ENCODE data around the gene SORL1.

SORL1 gene

DNA sequence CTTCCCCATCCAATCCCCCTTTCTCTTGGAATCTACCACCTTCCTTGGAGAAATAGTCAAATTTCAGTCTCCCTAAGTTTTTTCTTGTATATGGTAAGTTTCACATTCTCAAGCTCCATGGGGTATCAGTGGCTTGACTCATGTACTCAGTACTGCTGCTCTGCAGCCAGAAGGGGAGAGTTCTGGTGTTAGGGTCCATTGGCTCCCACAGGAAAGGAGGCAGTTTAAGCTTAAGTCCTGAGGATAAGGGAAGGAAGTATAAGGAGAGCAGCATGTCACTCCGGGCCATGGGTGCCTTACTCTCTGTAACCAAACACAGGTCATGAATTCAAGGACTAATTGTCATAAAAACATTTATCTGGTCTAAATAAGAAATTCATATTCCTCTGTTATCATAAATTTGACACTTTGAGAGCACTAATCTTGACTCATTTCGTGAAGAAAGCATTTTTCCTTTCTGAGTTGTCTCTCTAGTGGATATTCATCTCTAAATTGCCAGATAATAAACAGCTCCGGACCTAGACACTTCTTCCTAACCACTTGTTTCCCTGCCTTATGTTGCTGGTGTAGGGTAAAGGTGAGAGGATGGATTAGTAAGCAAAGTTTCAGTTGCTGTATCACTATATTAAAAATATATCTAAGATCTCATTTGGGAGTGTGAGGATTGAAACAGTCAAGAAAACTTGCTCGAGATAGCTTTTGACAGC lies 20.1 kb upstream of the SORL1 start:
- FAIRE-seq: no peak

GRCh38 chr11:121435132-121435531 lies 17.0 kb upstream of the SORL1 start:
- no peak for FAIRE-seq

- no peak for FAIRE-seq
These were observed 16.3 kb upstream of the SORL1 start for GRCh38 chr11:121435551-121436511.

DNA sequence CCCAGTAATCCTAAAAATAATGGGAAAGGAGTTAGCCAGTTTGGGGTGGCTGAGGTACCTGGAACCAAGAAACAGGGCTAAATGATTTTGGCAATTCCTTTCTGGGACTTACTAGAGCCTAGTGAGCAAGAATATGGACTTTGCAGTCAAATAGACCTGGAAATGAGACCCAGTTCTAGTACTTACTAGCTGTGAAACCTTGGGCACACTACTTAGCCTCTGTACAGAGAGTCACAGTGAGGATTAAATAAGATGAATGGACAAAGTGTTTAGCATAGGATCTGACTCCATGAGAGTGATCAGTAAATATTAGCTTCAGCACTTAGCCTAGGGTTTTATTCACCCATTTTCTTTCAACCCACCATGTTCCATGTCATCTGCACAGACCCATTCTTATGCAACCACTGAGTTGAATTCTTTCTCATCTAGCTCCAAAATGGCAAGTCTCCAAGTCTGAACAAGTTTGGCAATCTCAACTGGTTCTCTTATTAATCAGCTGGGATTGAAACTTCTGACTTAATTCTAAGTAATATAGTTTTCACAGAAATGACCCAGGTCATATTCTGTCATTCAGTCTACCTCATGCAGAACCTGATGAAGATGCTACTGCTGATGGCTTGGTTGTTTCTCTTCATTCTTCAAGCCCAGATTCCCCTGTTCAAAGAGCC lies 15.0 kb upstream of the SORL1 start:
- FAIRE-seq: no peak

DNA sequence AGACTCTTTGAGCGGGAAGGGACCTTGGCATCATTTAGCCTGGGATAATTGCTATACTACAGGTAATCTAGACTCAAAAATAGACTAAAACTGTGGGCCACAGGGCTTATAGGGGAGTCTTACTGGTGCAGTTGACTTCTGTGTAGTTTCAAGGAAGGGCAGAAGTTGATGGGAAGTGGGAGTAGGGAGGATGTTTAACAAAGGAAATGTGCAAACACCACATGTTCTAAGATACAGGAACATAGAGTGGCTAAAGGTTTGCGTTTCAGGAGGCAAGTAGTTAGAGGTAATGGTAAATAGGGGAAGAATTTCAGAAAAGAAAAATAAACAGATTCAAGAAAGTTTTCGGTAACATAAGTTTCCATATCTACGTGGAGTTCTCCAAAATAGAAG lies 14.4 kb upstream of the SORL1 start:
- no peak for FAIRE-seq

DNA sequence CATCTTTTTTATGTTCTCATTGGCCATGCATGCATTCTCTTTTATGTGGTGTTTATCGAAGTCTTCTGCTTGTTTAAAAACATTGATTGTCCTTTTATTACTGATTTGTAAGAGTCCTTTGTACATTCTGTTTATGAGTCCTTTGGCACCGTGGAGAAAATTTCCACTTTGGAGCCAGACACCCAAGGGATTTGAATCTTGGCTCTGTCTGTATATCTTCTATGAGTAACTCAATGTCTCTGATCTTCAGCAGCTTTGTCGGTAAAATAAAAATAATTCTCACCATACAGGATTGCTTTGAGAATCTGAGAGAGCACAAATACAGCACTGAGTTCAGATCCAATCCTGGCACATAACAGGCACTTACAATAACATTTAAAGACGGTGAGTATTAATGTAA lies 12.8 kb upstream of the SORL1 start:
- no peak for FAIRE-seq

- no peak for FAIRE-seq
These were observed 12.4 kb upstream of the SORL1 start for GRCh38 chr11:121439759-121440158.

DNA sequence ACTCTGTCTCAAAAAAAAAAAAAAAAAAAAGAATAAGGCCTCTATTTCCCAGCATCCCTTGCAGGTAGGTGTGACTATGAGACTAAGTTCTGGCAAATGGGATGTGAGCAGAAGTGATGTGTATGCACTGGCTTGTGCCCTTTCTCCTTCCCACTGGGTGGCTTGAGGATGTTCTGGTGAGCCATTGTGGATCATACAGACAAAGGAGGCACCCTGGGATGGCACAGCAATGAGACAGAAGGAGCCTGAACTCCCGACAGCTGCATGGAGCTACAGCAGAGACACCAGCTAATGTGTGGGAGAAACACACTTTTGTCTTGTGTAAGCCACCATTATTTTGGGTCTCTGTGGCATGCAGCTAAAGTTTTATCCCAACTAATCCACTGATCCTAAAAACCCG lies 10.6 kb upstream of the SORL1 start:
- no peak for FAIRE-seq

DNA sequence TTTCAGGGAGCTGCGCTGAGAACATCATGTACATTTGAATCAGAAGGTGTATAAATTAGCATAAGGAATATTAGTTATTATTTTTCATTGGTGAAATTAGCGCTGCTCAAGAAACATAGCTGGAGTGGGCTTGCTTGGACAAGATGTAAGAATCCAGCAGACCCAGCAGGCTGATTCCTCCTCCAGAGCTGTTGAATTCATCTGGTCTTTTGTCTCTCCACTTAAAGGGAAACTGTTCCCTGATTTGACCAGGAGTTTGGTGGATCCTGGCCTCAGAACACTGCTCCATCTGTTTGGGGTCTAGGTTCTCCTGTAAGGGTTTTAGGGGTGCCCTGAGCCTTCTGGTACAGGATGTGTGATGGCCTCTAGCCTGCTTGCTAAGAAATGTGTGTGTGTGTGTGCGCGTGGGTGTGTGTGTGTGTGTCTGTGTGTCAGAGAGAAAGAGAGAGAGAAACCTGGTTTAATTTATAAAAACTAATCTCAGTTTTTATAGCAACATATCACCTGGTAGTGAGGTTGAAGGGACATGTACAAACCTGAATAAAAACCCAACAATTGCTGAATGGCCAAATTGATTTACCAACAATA lies 8.3 kb upstream of the SORL1 start:
- no peak for FAIRE-seq

DNA sequence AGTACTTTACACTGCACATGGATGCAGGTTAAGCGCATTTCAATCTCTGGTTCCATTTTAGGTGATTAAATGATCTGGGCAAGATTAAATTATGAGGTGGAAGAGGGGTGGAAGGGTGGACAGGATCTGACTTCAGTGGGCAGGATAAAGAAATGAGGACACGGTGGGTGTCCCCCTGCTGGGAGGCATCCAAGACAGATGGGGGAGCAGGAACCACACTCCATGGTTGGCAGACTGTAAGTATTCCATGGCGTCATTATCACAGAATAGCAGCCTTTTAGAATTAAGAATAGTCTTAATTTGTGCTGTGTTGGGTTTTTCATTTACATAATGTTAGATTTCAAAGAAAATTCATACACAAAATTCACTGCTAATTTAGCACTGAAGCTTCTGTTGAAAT lies 7.6 kb upstream of the SORL1 start:
- no peak for FAIRE-seq

DNA sequence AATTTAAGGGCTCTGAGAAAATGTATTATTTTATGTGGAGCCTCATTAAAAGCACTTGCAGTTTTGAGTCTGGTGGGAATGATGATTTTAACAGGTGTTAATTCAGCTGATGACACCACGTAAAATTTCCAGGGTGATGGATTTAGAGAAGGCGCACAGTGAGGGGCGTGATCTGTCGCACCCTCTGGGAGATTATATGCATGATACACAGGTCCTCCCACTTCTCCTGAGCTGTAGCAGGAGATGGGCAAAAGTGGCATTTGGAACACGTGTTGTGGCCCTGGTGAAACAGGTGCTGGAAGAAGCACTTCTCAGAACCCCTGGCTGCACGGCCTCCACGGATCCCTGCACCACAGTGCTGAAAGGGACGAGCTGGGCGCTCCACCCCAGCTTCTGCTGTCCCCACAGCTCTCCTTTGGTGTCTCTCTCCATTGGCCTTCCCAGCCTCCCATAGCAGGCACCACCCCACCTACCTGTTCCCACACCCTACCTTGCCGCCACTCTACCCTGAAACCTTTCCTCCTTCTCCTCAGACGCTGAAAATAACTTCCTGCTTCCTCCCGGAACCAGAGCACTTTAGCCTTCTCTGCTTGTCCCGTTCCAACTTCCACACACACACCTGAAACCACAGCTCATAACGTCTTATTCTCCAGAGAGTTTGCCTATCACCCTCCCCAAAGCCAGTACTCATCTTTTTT lies 6.9 kb upstream of the SORL1 start:
- no peak for FAIRE-seq

DNA sequence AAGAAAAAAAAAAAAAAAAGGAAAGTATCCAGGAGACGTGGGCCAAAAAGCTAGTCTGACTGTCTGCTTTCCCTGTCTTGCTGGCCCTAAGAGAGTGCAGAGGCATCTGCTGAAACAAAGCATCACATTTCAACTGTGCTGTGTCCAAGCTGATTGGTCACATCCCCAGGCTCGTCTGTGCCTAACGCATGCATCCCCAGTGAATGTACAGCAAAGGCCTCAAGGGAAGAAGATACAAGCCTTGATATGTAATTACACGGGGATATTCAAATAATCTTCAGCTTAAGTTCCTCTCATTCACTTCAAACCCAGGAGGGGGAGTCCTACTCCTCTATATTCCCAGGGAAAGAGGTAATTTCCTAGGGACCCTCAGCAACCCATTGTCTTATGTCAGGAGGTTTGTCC lies 5.4 kb upstream of the SORL1 start:
- no peak for FAIRE-seq

DNA sequence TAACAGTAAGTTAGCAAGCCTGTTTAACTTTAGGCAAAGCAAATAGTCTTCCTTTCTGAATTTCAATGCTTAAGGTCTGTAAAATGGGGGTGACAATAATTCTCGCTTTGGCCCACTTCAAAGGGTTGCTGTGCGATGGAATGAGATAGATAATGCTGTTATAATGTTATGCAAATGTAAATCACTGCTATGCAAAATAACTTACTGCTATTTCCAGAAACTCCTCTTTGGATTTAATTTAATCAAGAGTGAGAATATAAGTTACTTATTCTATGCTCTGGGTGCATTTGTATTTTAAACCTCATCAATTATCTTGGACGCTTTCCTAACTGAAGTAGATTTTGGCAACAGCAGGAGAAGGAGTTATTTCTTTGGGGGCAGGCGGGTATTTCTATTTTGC lies 4.1 kb upstream of the SORL1 start:
- FAIRE-seq: no peak

DNA sequence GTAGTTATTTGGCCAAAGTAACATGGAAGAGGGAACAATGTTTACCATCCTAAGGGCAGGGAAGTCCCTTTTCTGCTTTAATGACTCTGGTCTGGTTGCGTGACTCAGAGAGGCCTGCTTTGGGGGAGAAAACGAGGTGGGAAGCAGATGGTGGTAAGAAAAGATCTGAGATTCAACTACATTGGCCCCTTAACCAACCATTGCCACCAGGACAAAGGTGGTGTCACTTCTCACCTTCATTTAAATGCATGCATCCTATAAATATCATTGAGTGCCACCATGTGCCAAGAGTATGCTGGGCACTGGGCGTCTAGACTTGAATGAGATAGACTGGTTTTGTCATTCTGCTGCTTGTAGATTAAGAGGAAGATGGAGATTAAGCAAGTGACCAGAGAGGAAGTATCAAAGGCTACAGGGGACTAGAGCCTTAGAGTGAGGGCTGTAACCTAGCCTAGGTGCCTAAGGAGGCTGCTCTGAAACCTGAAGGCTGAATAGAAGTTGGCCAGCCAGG lies 3.6 kb upstream of the SORL1 start:
- no peak for FAIRE-seq

DNA sequence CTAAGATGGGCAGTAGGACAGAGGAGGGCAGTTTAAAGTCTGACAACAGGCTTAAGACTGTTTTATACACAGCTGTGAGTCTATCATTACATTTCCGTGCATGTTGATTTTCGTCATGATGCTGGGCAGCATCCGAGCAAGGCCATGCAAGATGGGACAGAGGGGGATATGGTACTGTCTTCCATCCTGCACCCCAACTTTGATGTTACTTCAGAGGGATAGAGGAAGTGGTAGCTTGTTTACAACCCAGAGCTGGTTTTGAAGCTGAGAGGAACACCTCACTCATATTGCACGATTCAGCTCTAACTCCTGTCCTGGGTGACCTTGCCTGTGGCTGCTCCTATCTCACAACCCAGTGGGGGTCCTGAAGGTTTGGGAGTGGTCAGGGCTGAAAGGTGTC lies 3.0 kb upstream of the SORL1 start:
- FAIRE-seq: no peak

DNA sequence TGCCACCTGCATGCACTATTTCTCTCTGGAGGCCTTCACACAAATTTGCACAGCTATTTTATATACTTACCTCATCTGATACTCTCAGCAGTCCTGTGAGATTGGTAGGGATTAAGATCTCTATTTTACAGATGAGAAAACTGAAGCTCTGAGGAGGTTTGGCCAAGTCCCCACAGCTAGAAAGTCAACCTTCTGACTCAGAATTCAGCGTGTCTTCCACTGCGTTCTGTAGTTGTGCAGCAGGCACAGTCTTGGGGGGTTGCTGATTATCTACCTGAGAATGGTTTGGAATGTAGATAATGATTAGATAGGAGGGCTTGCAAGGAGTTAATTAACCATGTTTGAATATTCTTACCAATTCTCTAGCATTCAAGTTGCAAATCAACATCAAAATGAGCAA lies 2.5 kb upstream of the SORL1 start:
- no peak for FAIRE-seq

GRCh38 chr11:121450401-121450800 lies 1.7 kb upstream of the SORL1 start:
- no peak for FAIRE-seq

GRCh38 chr11:121451178-121451985 lies 732 bp upstream of the SORL1 start:
- no peak for FAIRE-seq

GRCh38 chr11:121452609-121453150 lies 566 bp downstream of the SORL1 start, which contains the start of gene SORL1-AS1:
TSS of gene SORL1-AS1 (minus strand) at chr11:121452967.
- no peak for FAIRE-seq

GRCh38 chr11:121453589-121454299 lies 1.6 kb downstream of the SORL1 start:
- no peak for FAIRE-seq

All from colon (tissue), 2 donors.